WTC11 (cell line): ENCODE measurements around the gene NBAS. TPM values are rescaled to one million over a fixed set of nuclear protein-coding genes. Genes with fewer than 3 reads are reported as not detected.

ENCODE experiments used
- ATAC-seq: fragments of 200-7000 bp; cut with Tn5 transposase; 2 replicates; pipeline ENCODE4 v1.10.0; 2021; ENCODE audit warnings: mild to moderate bottlenecking, moderate library complexity
- CTCF ChIA-PET: fragments of 300-600 bp; sonication (Branson Sonifier 250); formaldehyde crosslinking; loops from one replicate; lab custom pipeline; 2021; ENCODE audit warnings: antibody characterized with exemption; lab: Charles Lee
- POLR2A ChIA-PET: fragments of 350-600 bp; sonication (Branson Sonifier 250); formaldehyde crosslinking; loops from one replicate; lab custom pipeline; 2021; ENCODE audit warnings: antibody characterized with exemption; lab: Charles Lee
- DNase-seq: peaks from one replicate; pipeline ENCODE4 v3.0.0; 2021; ENCODE audit warnings: low spot score
- H3K27ac Mint-ChIP-seq: 2 replicates; pipeline ENCODE4 v1.8.0; 2021; ENCODE audit warnings: mixed read lengths
- H3K27me3 Mint-ChIP-seq: 2 replicates; pipeline ENCODE4 v1.8.0; 2021; ENCODE audit warnings: low read depth, mild to moderate bottlenecking, moderate library complexity, mixed read lengths
- H3K36me3 Mint-ChIP-seq: 2 replicates; pipeline ENCODE4 v1.8.0; 2021; ENCODE audit warnings: mixed read lengths
- H3K4me1 Mint-ChIP-seq: 2 replicates; pipeline ENCODE4 v1.8.0; 2022; ENCODE audit warnings: mixed read lengths
- H3K4me3 Mint-ChIP-seq: 2 replicates; pipeline ENCODE4 v1.8.0; 2021; ENCODE audit warnings: mild to moderate bottlenecking, moderate library complexity, mixed read lengths
- H3K9me3 Mint-ChIP-seq: 2 replicates; pipeline ENCODE4 v1.8.0; 2021; ENCODE audit warnings: mixed read lengths
- AFF4 ChIP-seq: sonication (generic); formaldehyde crosslinking; IDR thresholded peaks from 2 replicates; pipeline ENCODE4 v1.8.1; 2023; ENCODE audit warnings: mild to moderate bottlenecking, missing genetic modification reagents, borderline replicate concordance
- AR ChIP-seq: fragments of 250-450 bp; sonication (Bioruptor Pico); IDR thresholded peaks from 2 replicates; pipeline ENCODE4 v1.9.0; 2021; ENCODE audit warnings: mild to moderate bottlenecking
- ATF2 ChIP-seq: sonication (generic); formaldehyde crosslinking; IDR thresholded peaks from 2 replicates; pipeline ENCODE4 v1.8.1; 2022; ENCODE audit warnings: low read depth, missing genetic modification reagents, borderline replicate concordance
- CTCF ChIP-seq: fragments of 200-600 bp; IDR thresholded peaks from 2 replicates; pipeline ENCODE4 v1.8.0; 2022; ENCODE audit warnings: antibody characterized with exemption
- E2F5 ChIP-seq: sonication (generic); formaldehyde crosslinking; IDR thresholded peaks from 2 replicates; pipeline ENCODE4 v1.8.1; 2022; ENCODE audit warnings: mild to moderate bottlenecking, moderate library complexity, missing genetic modification reagents
- ETV6 ChIP-seq: sonication (generic); formaldehyde crosslinking; IDR thresholded peaks from 2 replicates; pipeline ENCODE4 v1.8.1; 2022; ENCODE audit warnings: mild to moderate bottlenecking, missing genetic modification reagents
- IRF2 ChIP-seq: sonication (generic); formaldehyde crosslinking; IDR thresholded peaks from 2 replicates; pipeline ENCODE4 v1.8.0; 2022; ENCODE audit warnings: low read depth, missing genetic modification reagents, borderline replicate concordance
- JAZF1 ChIP-seq: fragments of 250-450 bp; sonication (Bioruptor Pico); IDR thresholded peaks from 2 replicates; pipeline ENCODE4 v1.9.0; 2021; ENCODE audit warnings: moderate library complexity, mild to moderate bottlenecking, inconsistent platforms
- JUN ChIP-seq: sonication (generic); formaldehyde crosslinking; IDR thresholded peaks from 2 replicates; pipeline ENCODE4 v1.8.0; 2023; ENCODE audit warnings: mild to moderate bottlenecking, missing genetic modification reagents
- MYBL2 ChIP-seq: sonication (generic); formaldehyde crosslinking; IDR thresholded peaks from 2 replicates; pipeline ENCODE4 v1.8.1; 2023; ENCODE audit warnings: mild to moderate bottlenecking, moderate library complexity, missing genetic modification reagents
- NFATC4 ChIP-seq: fragments of 250-450 bp; sonication (Bioruptor Pico); IDR thresholded peaks from 2 replicates; pipeline ENCODE4 v1.9.0; 2021; ENCODE audit warnings: mild to moderate bottlenecking
- NR1H2 ChIP-seq: sonication (generic); formaldehyde crosslinking; IDR thresholded peaks from 2 replicates; pipeline ENCODE4 v1.9.0; 2021; ENCODE audit warnings: mild to moderate bottlenecking, moderate library complexity, missing genetic modification reagents
- OVOL2 ChIP-seq: fragments of 250-450 bp; sonication (Bioruptor Pico); IDR thresholded peaks from 2 replicates; pipeline ENCODE4 v1.9.0; 2021; ENCODE audit warnings: mild to moderate bottlenecking, borderline replicate concordance
- PRRX2 ChIP-seq: fragments of 250-450 bp; sonication (Bioruptor Pico); IDR thresholded peaks from 2 replicates; pipeline ENCODE4 v1.8.0; 2021; ENCODE audit warnings: mild to moderate bottlenecking
- TEAD4 ChIP-seq: sonication (generic); formaldehyde crosslinking; IDR thresholded peaks from 2 replicates; pipeline ENCODE4 v1.8.0; 2022; ENCODE audit warnings: mild to moderate bottlenecking, missing genetic modification reagents
- USF1 ChIP-seq: sonication (generic); formaldehyde crosslinking; IDR thresholded peaks from 2 replicates; pipeline ENCODE4 v1.8.0; 2022; ENCODE audit warnings: mild to moderate bottlenecking, missing genetic modification reagents
- USF2 ChIP-seq: sonication (generic); formaldehyde crosslinking; IDR thresholded peaks from 2 replicates; pipeline ENCODE4 v1.8.1; 2023; ENCODE audit warnings: mild to moderate bottlenecking, missing genetic modification reagents, moderate library complexity
- ZMAT4 ChIP-seq: fragments of 250-450 bp; sonication (Bioruptor Pico); IDR thresholded peaks from 2 replicates; pipeline ENCODE4 v1.9.0; 2021; ENCODE audit warnings: mild to moderate bottlenecking
- ZNF121 ChIP-seq: sonication (generic); formaldehyde crosslinking; IDR thresholded peaks from 2 replicates; pipeline ENCODE4 v1.8.0; 2023; ENCODE audit warnings: missing genetic modification reagents
- ZNF219 ChIP-seq: sonication (generic); formaldehyde crosslinking; IDR thresholded peaks from 2 replicates; pipeline ENCODE4 v1.8.0; 2023; ENCODE audit warnings: missing genetic modification reagents, mild to moderate bottlenecking, borderline replicate concordance
- ZNF232 ChIP-seq: sonication (generic); formaldehyde crosslinking; IDR thresholded peaks from 2 replicates; pipeline ENCODE4 v1.8.0; 2022; ENCODE audit warnings: mild to moderate bottlenecking, missing genetic modification reagents
- ZNF263 ChIP-seq: sonication (generic); formaldehyde crosslinking; IDR thresholded peaks from 2 replicates; pipeline ENCODE4 v1.8.1; 2022; ENCODE audit warnings: low read depth, mild to moderate bottlenecking, moderate library complexity, missing genetic modification reagents
- ZNF423 ChIP-seq: fragments of 250-450 bp; sonication (Bioruptor Pico); IDR thresholded peaks from 2 replicates; pipeline ENCODE4 v2.1.2; 2022; ENCODE audit warnings: mild to moderate bottlenecking, moderate library complexity
- ZSCAN18 ChIP-seq: fragments of 250-450 bp; sonication (Bioruptor Pico); IDR thresholded peaks from 2 replicates; pipeline ENCODE4 v2.1.2; 2022; ENCODE audit warnings: mild to moderate bottlenecking, moderate library complexity
- total RNA-seq: library from RNA; stranded (reverse); gene quantifications from 3 replicates; pipeline ENCODE4 v1.2.3, GENCODE V29; 2021

Gene NBAS
- total RNA-seq, 1 experiment from 2014 or later, result 32.3 TPM

- TF ChIP-seq AFF4 (no peak), IRF2 (CRISPR knock-in tag) (no peak), ATF2 (no peak), ZNF219 (no peak), ZNF121 (CRISPR knock-in tag) (no peak), OVOL2 (no peak), CTCF (no peak), ZNF263 (CRISPR knock-in tag) (no peak), TEAD4 (CRISPR knock-in tag) (no peak), ZNF423 (CRISPR knock-in tag) (no peak), AR (CRISPR knock-in tag) (no peak)
These were observed 253.6 kb downstream of the NBAS start (continued) for GRCh38 chr2:15307526-15307925.

- CTCF ChIA-PET, result no interaction called here
- no peaks in the 10 kb centered on the region for H3K27me3 Mint-ChIP-seq
- H3K4me3 Mint-ChIP-seq, result no peak overlapping the region
- no peaks in the 10 kb centered on the region for H3K9me3 Mint-ChIP-seq
- DNase-seq (no peak), ATAC-seq (no peak)
- peaks cover 22% of the 10 kb centered on the region for H3K36me3 Mint-ChIP-seq
- H3K27ac Mint-ChIP-seq, result no peak overlapping the region
- no peaks in the 10 kb centered on the region for H3K4me1 Mint-ChIP-seq
- POLR2A ChIA-PET, result no interaction called here
- no peak for TF ChIP-seq E2F5 (CRISPR knock-in tag)
- no peak for TF ChIP-seq JUN (CRISPR knock-in tag)
- no peak for TF ChIP-seq ZNF423 (CRISPR knock-in tag)
- TF ChIP-seq ZMAT4 (CRISPR knock-in tag), result no peak
- no peak for TF ChIP-seq ZNF232 (CRISPR knock-in tag)
- no peak for TF ChIP-seq NFATC4 (CRISPR knock-in tag)
- TF ChIP-seq ETV6, result no peak
- TF ChIP-seq MYBL2 (CRISPR knock-in tag), result no peak
- no peak for TF ChIP-seq USF2 (CRISPR knock-in tag)
- no peak for TF ChIP-seq JAZF1
- no peak for TF ChIP-seq ZSCAN18
- TF ChIP-seq NR1H2 (CRISPR knock-in tag), result no peak
- TF ChIP-seq USF1 (CRISPR knock-in tag), result no peak
- TF ChIP-seq PRRX2 (CRISPR knock-in tag), result no peak
These were observed 254.4 kb downstream of the NBAS start for GRCh38 chr2:15306706-15307105.
